ENCODE results near the gene DAGLA. TPM values are rescaled to one million over a fixed set of nuclear protein-coding genes. Genes with fewer than 3 reads are reported as not detected.

Gene DAGLA
- total RNA-seq, 1 experiment from 2014 or later, result 10.9 TPM

GRCh38 chr11:61761440-61762222 lies 81.4 kb downstream of the DAGLA start:
- Histone ChIP-seq H3K27ac (ENCODE audit: low read depth, low read length, poor library complexity, severe bottlenecking) (no peak overlapping the region), H3K27me3 (replicated peaks; ENCODE audit: insufficient read depth, low read depth, low read length, poor library complexity) (no peaks in the 10 kb centered on the region), H3K9me3 (ENCODE audit: low read depth, low read length, poor library complexity, severe bottlenecking) (no peaks in the 10 kb centered on the region), H3K36me3 (ENCODE audit: insufficient read depth, low read length, poor library complexity, severe bottlenecking) (no peaks in the 10 kb centered on the region), H3K4me3 (ENCODE audit: low read depth, low read length, poor library complexity, severe bottlenecking) (no peak overlapping the region), H3K4me1 (ENCODE audit: insufficient read depth, low read length, poor library complexity, severe bottlenecking) (peaks cover 26% of the 10 kb centered on the region)
- DNase-seq (ENCODE audit: low spot score), result no peak
- no TSS peak for BruUV-seq (replicated peaks)
- TF ChIP-seq EZH2 (IDR thresholded peaks at IDR 0.05; ENCODE audit: borderline replicate concordance, low read depth, low read length, poor library complexity, severe bottlenecking), result no peak
- TF ChIP-seq CTCF (conservative IDR thresholded peaks at IDR 0.05; ENCODE audit: low read depth, low read length), result no peak
- ChIA-PET CTCF (interaction anchor here (0.9 kb wide), 1 partner anchor 15 kb away, joined by 5 read pairs; no protein-coding TSS in a partner anchor), POLR2A (ENCODE audit: low non-redundant PET) (no interaction called here)
- intact Hi-C loops (cut with micrococcal nuclease; ENCODE audit: unreplicated experiment), result no loop called here

- intact Hi-C loops (cut with micrococcal nuclease; ENCODE audit: unreplicated experiment), result no loop called here
- H3K27ac ChIP-seq (ENCODE audit: low read depth, low read length, poor library complexity, severe bottlenecking), result no peak overlapping the region
- no peak overlapping the region for H3K4me3 ChIP-seq (ENCODE audit: low read depth, low read length, poor library complexity, severe bottlenecking)
- no peaks in the 10 kb centered on the region for H3K9me3 ChIP-seq (ENCODE audit: low read depth, low read length, poor library complexity, severe bottlenecking)
- CTCF ChIA-PET, result no interaction called here
- peaks cover 20% of the 10 kb centered on the region for H3K4me1 ChIP-seq (ENCODE audit: insufficient read depth, low read length, poor library complexity, severe bottlenecking)
- H3K27me3 ChIP-seq (replicated peaks; ENCODE audit: insufficient read depth, low read depth, low read length, poor library complexity), result no peaks in the 10 kb centered on the region
- TF ChIP-seq CTCF (conservative IDR thresholded peaks at IDR 0.05; ENCODE audit: low read depth, low read length) (no peak), EZH2 (IDR thresholded peaks at IDR 0.05; ENCODE audit: borderline replicate concordance, low read depth, low read length, poor library complexity, severe bottlenecking) (no peak)
- no peak for DNase-seq (ENCODE audit: low spot score)
- no TSS peak for BruUV-seq (replicated peaks)
- no peaks in the 10 kb centered on the region for H3K36me3 ChIP-seq (ENCODE audit: insufficient read depth, low read length, poor library complexity, severe bottlenecking)
- POLR2A ChIA-PET (ENCODE audit: low non-redundant PET), result no interaction called here
Observed at GRCh38 chr11:61762223-61762615, 82.0 kb downstream of the DAGLA start.

- no peak for TF ChIP-seq CTCF (conservative IDR thresholded peaks at IDR 0.05; ENCODE audit: low read depth, low read length)
- Histone ChIP-seq H3K9me3 (ENCODE audit: low read depth, low read length, poor library complexity, severe bottlenecking) (no peaks in the 10 kb centered on the region), H3K27me3 (replicated peaks; ENCODE audit: insufficient read depth, low read depth, low read length, poor library complexity) (no peaks in the 10 kb centered on the region), H3K36me3 (ENCODE audit: insufficient read depth, low read length, poor library complexity, severe bottlenecking) (no peaks in the 10 kb centered on the region), H3K4me3 (ENCODE audit: low read depth, low read length, poor library complexity, severe bottlenecking) (no peak overlapping the region), H3K27ac (ENCODE audit: low read depth, low read length, poor library complexity, severe bottlenecking) (no peak overlapping the region), H3K4me1 (ENCODE audit: insufficient read depth, low read length, poor library complexity, severe bottlenecking) (peaks cover 14% of the 10 kb centered on the region)
- ChIA-PET CTCF (no interaction called here), POLR2A (ENCODE audit: low non-redundant PET) (no interaction called here)
- no peak for DNase-seq (ENCODE audit: low spot score)
- no TSS peak for BruUV-seq (replicated peaks)
- intact Hi-C loops (cut with micrococcal nuclease; ENCODE audit: unreplicated experiment), result no loop called here
Observed at GRCh38 chr11:61762798-61763197, 82.6 kb downstream of the DAGLA start.
